H1 (cell line): ENCODE results near the gene RAD51B. TPM values are rescaled to one million over a fixed set of nuclear protein-coding genes. Genes with fewer than 3 reads are reported as not detected.

Source experiments
- CTCF ChIA-PET: fragments of 300-600 bp; sonication (Branson Sonifier 250); formaldehyde crosslinking; loops from one replicate; lab custom pipeline; 2021; ENCODE audit not compliant: partially characterized antibody; lab: Charles Lee
- POLR2A ChIA-PET: fragments of 300-600 bp; sonication (Branson Sonifier 250); formaldehyde crosslinking; loops from one replicate; lab custom pipeline; 2021; ENCODE audit warnings: inconsistent platforms; ENCODE audit not compliant: partially characterized antibody; lab: Charles Lee
- DNase-seq, 2 experiments: peaks; one replicate each; pipeline versions ENCODE4 v3.0.0 to v3.0.0-alpha.2; 2010 to 2022; ENCODE audit warnings: low spot score in 2 of 2, low read depth in 1 of 2, mixed read lengths in 1 of 2
- FAIRE-seq: peaks from 2 replicates; lab custom pipeline; 2011; peaks lifted over from hg19 to GRCh38; lab: Jason Lieb, UNC
- H2AFZ ChIP-seq: 2 replicates; pipeline ENCODE4 v1.8.1; 2012; ENCODE audit warnings: low read length, inconsistent platforms
- H2AK5ac ChIP-seq: 2 replicates; pipeline ENCODE4 v1.6.1; 2013; ENCODE audit warnings: low read depth, low read length
- H2BK120ac ChIP-seq: replicated peaks from 2 replicates; pipeline ENCODE3; 2013; ENCODE audit warnings: low read depth, low read length, inconsistent platforms
- H2BK12ac ChIP-seq: 2 replicates; pipeline ENCODE4 v1.6.1; 2013; ENCODE audit warnings: low read depth, low read length
- H2BK15ac ChIP-seq: 2 replicates; pipeline ENCODE4 v1.6.1; 2013; ENCODE audit warnings: low read length
- H2BK20ac ChIP-seq: 2 replicates; pipeline ENCODE4 v1.6.1; 2013; ENCODE audit warnings: low read length
- H2BK5ac ChIP-seq: 2 replicates; pipeline ENCODE4 v1.6.1; 2013; ENCODE audit warnings: low read depth, low read length
- H3K14ac ChIP-seq: 2 replicates; pipeline ENCODE4 v1.6.1; 2013; ENCODE audit warnings: inconsistent platforms; ENCODE audit not compliant: insufficient read length
- H3K18ac ChIP-seq: 2 replicates; pipeline ENCODE4 v1.6.1; 2013; ENCODE audit warnings: low read length; ENCODE audit errors: extremely low read depth
- H3K23ac ChIP-seq: 2 replicates; pipeline ENCODE4 v1.6.1; 2013; ENCODE audit warnings: inconsistent platforms; ENCODE audit not compliant: insufficient read length
- H3K23me2 ChIP-seq: 2 replicates; pipeline ENCODE4 v1.6.1; 2013; ENCODE audit warnings: low read depth, low read length
- H3K27ac ChIP-seq: 2 replicates; pipeline ENCODE4 v1.6.1; 2011; ENCODE audit warnings: low read depth, low read length, inconsistent platforms
- H3K27me3 ChIP-seq, 4 experiments: replicated peaks in 1 of 4; 1 replicate in 1 of 4; 2 replicates in 3 of 4; pipeline versions ENCODE4 v1.6.1 to v1.8.1; 2011 to 2013; ENCODE audit warnings: low read length in 3 of 4, mild to moderate bottlenecking in 3 of 4, inconsistent platforms in 2 of 4, mixed read lengths in 2 of 4, moderate library complexity in 1 of 4; ENCODE audit not compliant: control insufficient read depth in 3 of 4, insufficient read depth in 3 of 4; ENCODE audit errors: extremely low read depth in 1 of 4
- H3K36me3 ChIP-seq, 4 experiments: 2 replicates each; pipeline versions ENCODE4 v1.6.1 to v1.8.1; 2011 to 2013; ENCODE audit warnings: mild to moderate bottlenecking in 4 of 4, low read length in 3 of 4, moderate library complexity in 2 of 4, control low read depth in 1 of 4, inconsistent platforms in 1 of 4; ENCODE audit not compliant: insufficient read depth in 4 of 4, control insufficient read depth in 2 of 4
- H3K4ac ChIP-seq: replicated peaks from 2 replicates; pipeline ENCODE3; 2013; ENCODE audit warnings: low read length, low read depth, mixed read lengths, inconsistent platforms; ENCODE audit not compliant: insufficient read length
- H3K4me1 ChIP-seq, 4 experiments: replicated peaks in 1 of 4; 1 replicate in 1 of 4; 2 replicates in 3 of 4; pipeline versions ENCODE4 v1.6.1 to v1.8.1; 2011 to 2013; ENCODE audit warnings: low read length in 3 of 4, inconsistent platforms in 2 of 4, mixed read lengths in 1 of 4; ENCODE audit not compliant: insufficient read depth in 4 of 4, control insufficient read depth in 3 of 4
- H3K4me2 ChIP-seq, 2 experiments: 2 replicates each; pipeline versions ENCODE4 v1.6.1 to v1.8.1; 2011 to 2013; ENCODE audit warnings: low read depth in 2 of 2, low read length in 2 of 2, control low read depth in 1 of 2, inconsistent platforms in 1 of 2, mild to moderate bottlenecking in 1 of 2; ENCODE audit not compliant: insufficient read depth in 1 of 2
- H3K4me3 ChIP-seq, 4 experiments: fragments of 200-600, 300-600 bp in 1 of 4; sonication (generic), shearing (Covaris generic), sonication (Bioruptor Twin) in 1 of 4; 2 replicates each; pipeline versions ENCODE4 v1.5.1 to v1.8.1; 2011 to 2016; ENCODE audit warnings: low read length in 4 of 4, low read depth in 3 of 4, control low read depth in 2 of 4, inconsistent platforms in 2 of 4, mild to moderate bottlenecking in 2 of 4, mixed read lengths in 1 of 4, moderate library complexity in 1 of 4; ENCODE audit not compliant: insufficient read depth in 2 of 4; ENCODE audit errors: extremely low read depth in 1 of 4
- H3K56ac ChIP-seq: replicated peaks from 2 replicates; pipeline ENCODE3; 2013; ENCODE audit warnings: low read depth, mild to moderate bottlenecking, mixed read lengths, low read length, inconsistent platforms; ENCODE audit not compliant: insufficient read length
- H3K79me1 ChIP-seq: 2 replicates; pipeline ENCODE4 v1.6.1; 2013; ENCODE audit warnings: low read depth, low read length, control low read depth
- H3K79me2 ChIP-seq, 2 experiments: 2 replicates each; pipeline versions ENCODE4 v1.6.1 to v1.8.1; 2012 to 2013; ENCODE audit warnings: low read length in 2 of 2, mild to moderate bottlenecking in 2 of 2, inconsistent platforms in 1 of 2; ENCODE audit not compliant: insufficient read depth in 2 of 2, control insufficient read depth in 1 of 2
- H3K9ac ChIP-seq, 4 experiments: replicated peaks in 1 of 4; 1 replicate in 1 of 4; 2 replicates in 3 of 4; pipeline versions ENCODE4 v1.6.1 to v1.8.1; 2011 to 2013; ENCODE audit warnings: low read depth in 3 of 4, low read length in 3 of 4, control low read depth in 2 of 4, mild to moderate bottlenecking in 2 of 4, moderate library complexity in 2 of 4, inconsistent platforms in 1 of 4; ENCODE audit errors: extremely low read depth in 1 of 4
- H3K9me3 ChIP-seq, 2 experiments: 2 replicates each; pipeline versions ENCODE4 v1.6.1 to v1.8.1; 2012 to 2013; ENCODE audit warnings: mild to moderate bottlenecking in 2 of 2, moderate library complexity in 2 of 2, control low read depth in 1 of 2, inconsistent platforms in 1 of 2, low read depth in 1 of 2, low read length in 1 of 2, mixed read lengths in 1 of 2; ENCODE audit not compliant: insufficient read depth in 2 of 2
- H4K20me1 ChIP-seq, 2 experiments: replicated peaks in 1 of 2; 2 replicates each; pipeline versions ENCODE3 to v1.8.1; 2011 to 2013; ENCODE audit warnings: inconsistent platforms in 2 of 2, low read length in 2 of 2, mild to moderate bottlenecking in 1 of 2; ENCODE audit not compliant: insufficient read depth in 2 of 2, control insufficient read depth in 1 of 2
- H4K5ac ChIP-seq: 2 replicates; pipeline ENCODE4 v1.6.1; 2013; ENCODE audit warnings: low read length, low read depth, mixed read lengths, inconsistent platforms; ENCODE audit not compliant: insufficient read length
- H4K8ac ChIP-seq: 2 replicates; pipeline ENCODE4 v1.8.0; 2013; ENCODE audit warnings: mild to moderate bottlenecking, moderate library complexity, low read length, inconsistent platforms; ENCODE audit not compliant: insufficient read depth; ENCODE audit errors: extremely low read depth
- H4K91ac ChIP-seq: replicated peaks from 2 replicates; pipeline ENCODE3; 2013; ENCODE audit warnings: low read length, mixed read lengths, inconsistent platforms; ENCODE audit not compliant: insufficient read length
- CHD1 ChIP-seq: IDR thresholded peaks from 2 replicates; pipeline ENCODE4 v1.6.1; 2012; ENCODE audit warnings: low read depth, low read length, improper control_type of control experiment
- EP300 ChIP-seq, 2 experiments: IDR thresholded peaks; 1 replicate in 1 of 2; 2 replicates in 1 of 2; pipeline ENCODE4 v1.6.1; 2011 to 2012; ENCODE audit warnings: low read depth in 2 of 2, low read length in 2 of 2, mild to moderate bottlenecking in 2 of 2, borderline replicate concordance in 1 of 2, inconsistent platforms in 1 of 2, moderate library complexity in 1 of 2
- HDAC6 ChIP-seq: IDR thresholded peaks from one replicate; pipeline ENCODE4 v1.7.1; 2012; ENCODE audit warnings: low read depth, mild to moderate bottlenecking, inconsistent platforms, low read length, moderate library complexity
- NRF1 ChIP-seq: IDR thresholded peaks from 2 replicates; pipeline ENCODE4 v1.6.1; 2011; ENCODE audit warnings: mild to moderate bottlenecking, low read depth, low read length, improper control_type of control experiment
- POLR2A ChIP-seq, 2 experiments: IDR thresholded peaks; 1 replicate in 1 of 2; 2 replicates in 1 of 2; pipeline ENCODE4 v1.6.1; 2011; ENCODE audit warnings: low read depth in 2 of 2, low read length in 2 of 2, mild to moderate bottlenecking in 2 of 2; ENCODE audit errors: control extremely low read depth in 1 of 2
- POU5F1 ChIP-seq: IDR thresholded peaks from 2 replicates; pipeline ENCODE4 v1.6.1; 2011; ENCODE audit warnings: low read depth, mild to moderate bottlenecking, low read length, moderate library complexity
- SRF ChIP-seq: IDR thresholded peaks from 2 replicates; pipeline ENCODE4 v1.6.1; 2011; ENCODE audit warnings: mild to moderate bottlenecking, low read depth, low read length, moderate library complexity
- WGBS, 2 experiments: shearing (Covaris generic) in 1 of 2; methylation state at CpG; one replicate each; pipeline versions ENCODE4 v1.1.6 to v1.1.7; 2013 to 2015; ENCODE audit warnings: low lambda C conversion rate in 2 of 2, mixed read lengths in 2 of 2, inconsistent platforms in 1 of 2, low coverage in 1 of 2, missing lambda C conversion rate in 1 of 2; ENCODE audit not compliant: insufficient replicate concordance in 2 of 2, insufficient coverage in 1 of 2, insufficient read length in 1 of 2; ENCODE audit errors: extremely low coverage in 1 of 2, missing lambda C conversion rate in 1 of 2; 5-methylcytosine and 5-hydroxymethylcytosine counted together
- polyA plus RNA-seq, 7 experiments: library from polyadenylated mRNA; depleted of rRNA in 3 of 7; stranded (reverse) in 5 of 7; unstranded in 2 of 7; fragments of >200 nt in 5 of 7; fragments of 200-250 nt in 2 of 7; gene quantifications; 1 replicate in 5 of 7; 2 replicates in 1 of 7; 4 replicates in 1 of 7; pipeline versions ENCODE4 v1.2.1 to v1.2.3, GENCODE V29; 2011 to 2013; ENCODE audit warnings: missing spikeins in 2 of 7, mixed read lengths in 2 of 7
- total RNA-seq: library from RNA; stranded (reverse); fragmentation: NEBNext Ultra II Directional; extraction: Animal tissue kit (Norgen Biotek cat#: 25700); gene quantifications from 2 replicates; pipeline ENCODE4 v1.2.1, GENCODE V29; 2021
- TF ChIP-seq, protein P1 (sequence below): IDR thresholded peaks from 2 replicates; pipeline ENCODE4 v1.6.1; 2011; ENCODE audit warnings: low read length, improper control_type of control experiment
- TF ChIP-seq, protein P2 (sequence below): IDR thresholded peaks from 2 replicates; pipeline ENCODE4 v1.6.1; 2012; ENCODE audit warnings: inconsistent platforms
- TF ChIP-seq, protein P3 (sequence below), 3 experiments: IDR thresholded peaks; 1 replicate in 2 of 3; 2 replicates in 1 of 3; pipeline versions ENCODE4 v1.5.1 to v1.6.1; 2011; ENCODE audit warnings: low read length in 3 of 3, mild to moderate bottlenecking in 3 of 3, inconsistent platforms in 2 of 3, low read depth in 1 of 3, moderate library complexity in 1 of 3; ENCODE audit not compliant: insufficient read depth in 1 of 3; ENCODE audit errors: control extremely low read depth in 1 of 3

Gene RAD51B
- total and polyA plus RNA-seq, 2 of the 8 experiments (the other 6 are each of a cell fraction or from before 2014, with no cell fraction given), result 3.9 to 14.9 TPM

DNA sequence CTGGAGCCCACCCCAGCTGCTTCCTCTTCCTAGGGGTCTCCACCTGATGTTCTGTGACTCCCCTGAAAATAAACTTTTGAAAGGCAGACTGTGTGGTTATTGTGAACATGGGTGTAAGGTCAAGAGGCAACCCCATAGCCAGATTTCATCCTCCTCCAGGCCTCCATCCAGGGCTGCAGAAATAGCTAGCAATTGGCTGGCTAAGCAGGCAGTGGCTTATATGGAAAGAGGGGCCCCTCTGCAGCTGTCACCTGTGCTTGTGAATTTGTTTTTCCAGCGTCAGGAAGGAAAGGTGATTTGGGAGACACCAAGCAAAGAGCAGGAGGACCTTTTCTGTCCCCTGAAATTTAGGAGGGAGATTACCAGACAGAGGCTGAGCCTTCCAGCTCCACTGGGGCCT is 917.5 kb downstream of the RAD51B start:
- POLR2A ChIA-PET, result interaction anchor here (1.0 to 1.5 kb wide), 4 partner anchors 9 to 59 kb away, joined by 3 to 4 read pairs (median 3); no protein-coding TSS in a partner anchor
- H3K4me2 ChIP-seq, result no peak overlapping the region
- TF ChIP-seq HDAC6 (no peak), NRF1 (no peak), POLR2A (IDR thresholded peaks at IDR 0.05; ENCODE audit: control extremely low read depth in 1 of 2, low read depth in 2 of 2, low read length in 2 of 2) (no peak), SRF (no peak), CHD1 (no peak), EP300 (IDR thresholded peaks at IDR 0.05; ENCODE audit: borderline replicate concordance in 1 of 2, low read depth in 2 of 2, low read length in 2 of 2) (no peak), POU5F1 (no peak)
- TF ChIP-seq, protein P1, sequence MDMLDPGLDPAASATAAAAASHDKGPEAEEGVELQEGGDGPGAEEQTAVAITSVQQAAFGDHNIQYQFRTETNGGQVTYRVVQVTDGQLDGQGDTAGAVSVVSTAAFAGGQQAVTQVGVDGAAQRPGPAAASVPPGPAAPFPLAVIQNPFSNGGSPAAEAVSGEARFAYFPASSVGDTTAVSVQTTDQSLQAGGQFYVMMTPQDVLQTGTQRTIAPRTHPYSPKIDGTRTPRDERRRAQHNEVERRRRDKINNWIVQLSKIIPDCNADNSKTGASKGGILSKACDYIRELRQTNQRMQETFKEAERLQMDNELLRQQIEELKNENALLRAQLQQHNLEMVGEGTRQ, result no peak
- TF ChIP-seq, protein P2, sequence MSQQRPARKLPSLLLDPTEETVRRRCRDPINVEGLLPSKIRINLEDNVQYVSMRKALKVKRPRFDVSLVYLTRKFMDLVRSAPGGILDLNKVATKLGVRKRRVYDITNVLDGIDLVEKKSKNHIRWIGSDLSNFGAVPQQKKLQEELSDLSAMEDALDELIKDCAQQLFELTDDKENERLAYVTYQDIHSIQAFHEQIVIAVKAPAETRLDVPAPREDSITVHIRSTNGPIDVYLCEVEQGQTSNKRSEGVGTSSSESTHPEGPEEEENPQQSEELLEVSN, result no peak
- TF ChIP-seq, protein P3, sequence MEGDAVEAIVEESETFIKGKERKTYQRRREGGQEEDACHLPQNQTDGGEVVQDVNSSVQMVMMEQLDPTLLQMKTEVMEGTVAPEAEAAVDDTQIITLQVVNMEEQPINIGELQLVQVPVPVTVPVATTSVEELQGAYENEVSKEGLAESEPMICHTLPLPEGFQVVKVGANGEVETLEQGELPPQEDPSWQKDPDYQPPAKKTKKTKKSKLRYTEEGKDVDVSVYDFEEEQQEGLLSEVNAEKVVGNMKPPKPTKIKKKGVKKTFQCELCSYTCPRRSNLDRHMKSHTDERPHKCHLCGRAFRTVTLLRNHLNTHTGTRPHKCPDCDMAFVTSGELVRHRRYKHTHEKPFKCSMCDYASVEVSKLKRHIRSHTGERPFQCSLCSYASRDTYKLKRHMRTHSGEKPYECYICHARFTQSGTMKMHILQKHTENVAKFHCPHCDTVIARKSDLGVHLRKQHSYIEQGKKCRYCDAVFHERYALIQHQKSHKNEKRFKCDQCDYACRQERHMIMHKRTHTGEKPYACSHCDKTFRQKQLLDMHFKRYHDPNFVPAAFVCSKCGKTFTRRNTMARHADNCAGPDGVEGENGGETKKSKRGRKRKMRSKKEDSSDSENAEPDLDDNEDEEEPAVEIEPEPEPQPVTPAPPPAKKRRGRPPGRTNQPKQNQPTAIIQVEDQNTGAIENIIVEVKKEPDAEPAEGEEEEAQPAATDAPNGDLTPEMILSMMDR (IDR thresholded peaks at IDR 0.05; ENCODE audit: control extremely low read depth in 1 of 3, insufficient read depth in 1 of 3, low read depth in 1 of 3, low read length in 3 of 3), result no peak

More for the DNA sequence above, 917.5 kb downstream of the RAD51B start:
- Histone ChIP-seq H3K23me2 (no peaks in the 10 kb centered on the region), H4K91ac (no peak overlapping the region), H3K4ac (no peak overlapping the region), H3K27me3 (no peaks in the 10 kb centered on the region), H2AFZ (no peak overlapping the region), H3K4me1 (peaks cover 0 to 4% (median 0%) of the 10 kb centered on the region in 4 experiments; a peak in 2 of 7 replicates), H4K20me1 (no peaks in the 10 kb centered on the region), H3K9ac (no peak overlapping the region; a peak in 1 of 7 replicates), H2BK12ac (no peak overlapping the region), H3K18ac (no peak overlapping the region), H3K9me3 (no peaks in the 10 kb centered on the region; a peak in 2 of 4 replicates), H3K36me3 (no peaks in the 10 kb centered on the region), H4K5ac (no peak overlapping the region), H2BK120ac (no peak overlapping the region), H2BK15ac (no peak overlapping the region), H3K79me1 (no peaks in the 10 kb centered on the region), H4K8ac (no peak overlapping the region), H3K4me3 (no peak overlapping the region), H2BK20ac (no peak overlapping the region), H3K27ac (no peak overlapping the region), H2BK5ac (no peak overlapping the region), H3K23ac (no peak overlapping the region), H3K79me2 (no peaks in the 10 kb centered on the region), H3K56ac (no peak overlapping the region), H3K14ac (no peak overlapping the region), H2AK5ac (no peak overlapping the region)
- CTCF ChIA-PET, result interaction anchor here (0.7 to 2.1 kb wide), 6 partner anchors 16 to 77 kb away, joined by 3 to 7 read pairs (median 5); no protein-coding TSS in a partner anchor
- FAIRE-seq, result no peak
- no peak for DNase-seq
- WGBS, 2 experiments, result 89% methylated on average over 1 of the region's 1 CpG; no CpG with 5 or more reads in 1 of the 2 experiments
